Measurements from ENCODE around the gene SLC30A7. TPM values are rescaled to one million over a fixed set of nuclear protein-coding genes. Genes with fewer than 3 reads are reported as not detected.
"Not testable (repeated sequence)": the region's sequence is repeated elsewhere in the genome, so short reads cannot be mapped to it uniquely, and the experiment has no call there.

The SLC30A7 gene
- total and polyA plus RNA-seq, 4 donors: 8.6 to 27.0 (median 17.4) TPM

DNA sequence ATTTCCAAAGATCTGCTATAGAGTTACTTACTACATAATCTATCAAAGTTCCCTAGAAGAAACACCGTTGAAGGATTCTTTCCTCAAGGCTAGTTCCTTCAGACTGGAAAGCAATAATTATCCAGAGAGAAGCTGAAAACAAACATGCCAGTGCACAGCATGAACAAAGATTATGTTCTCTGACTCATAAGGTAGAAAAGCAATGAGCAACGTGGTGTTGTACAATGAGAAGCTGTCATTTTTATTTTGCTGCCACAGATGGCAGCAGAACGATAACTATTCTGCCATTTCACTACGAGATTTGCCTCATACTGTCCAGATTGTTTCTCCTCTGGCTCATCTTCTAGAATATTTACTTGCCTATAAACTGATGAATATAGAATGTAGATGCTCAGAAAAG lies 11.9 kb upstream of the SLC30A7 start:
- Histone ChIP-seq H3K9me3 (ENCODE audit: control insufficient read depth, insufficient read depth, low read length) (no peaks in the 10 kb centered on the region), H3K27ac (ENCODE audit: low read depth, low read length) (no peak overlapping the region), H3K27me3 (ENCODE audit: control insufficient read depth, insufficient read depth, low read length) (no peaks in the 10 kb centered on the region), H3K4me1 (ENCODE audit: control insufficient read depth, insufficient read depth, low read length) (no peaks in the 10 kb centered on the region), H3K36me3 (ENCODE audit: control insufficient read depth, insufficient read depth, low read length) (peaks cover 3% of the 10 kb centered on the region), H3K4me3 (ENCODE audit: low read depth, low read length) (no peak overlapping the region)
- WGBS (ENCODE audit: insufficient coverage): 83% methylated on average over 1 of the region's 4 CpGs
- DNase-seq (ENCODE audit: low read depth in 4 of 6, low spot score in 6 of 6): peak in 2 of 6 donors; percentile 29 to 63

DNA sequence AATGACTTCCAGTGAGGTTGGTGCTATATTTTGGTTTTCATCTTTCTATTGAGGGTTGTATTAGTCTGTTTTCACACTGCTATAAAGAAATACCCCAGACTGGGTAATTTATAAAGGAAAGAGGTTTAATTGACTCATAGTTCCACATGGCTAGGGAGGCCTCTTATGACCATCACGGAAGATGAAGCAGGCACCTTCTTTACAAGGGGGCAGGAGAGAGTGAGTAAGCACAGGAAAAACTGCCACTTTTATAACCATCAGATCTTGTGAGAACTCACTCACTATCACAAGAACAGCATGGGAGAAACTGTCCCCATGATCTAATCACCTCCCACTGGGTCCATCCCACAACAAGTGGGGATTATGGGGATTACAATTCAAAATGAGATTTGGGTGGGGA lies 6.9 kb upstream of the SLC30A7 start:
- not testable (repeated sequence) for H3K36me3 ChIP-seq (ENCODE audit: control insufficient read depth, insufficient read depth, low read length); H3K4me3 ChIP-seq (ENCODE audit: low read depth, low read length); H3K27ac ChIP-seq (ENCODE audit: low read depth, low read length); H3K4me1 ChIP-seq (ENCODE audit: control insufficient read depth, insufficient read depth, low read length); H3K27me3 ChIP-seq (ENCODE audit: control insufficient read depth, insufficient read depth, low read length); DNase-seq (ENCODE audit: low read depth in 4 of 6, low spot score in 6 of 6)
- WGBS (ENCODE audit: insufficient coverage): no CpG with 5 or more reads among the region's 1 CpG
- peaks cover 14% of the 10 kb centered on the region for H3K9me3 ChIP-seq (ENCODE audit: control insufficient read depth, insufficient read depth, low read length)

DNA sequence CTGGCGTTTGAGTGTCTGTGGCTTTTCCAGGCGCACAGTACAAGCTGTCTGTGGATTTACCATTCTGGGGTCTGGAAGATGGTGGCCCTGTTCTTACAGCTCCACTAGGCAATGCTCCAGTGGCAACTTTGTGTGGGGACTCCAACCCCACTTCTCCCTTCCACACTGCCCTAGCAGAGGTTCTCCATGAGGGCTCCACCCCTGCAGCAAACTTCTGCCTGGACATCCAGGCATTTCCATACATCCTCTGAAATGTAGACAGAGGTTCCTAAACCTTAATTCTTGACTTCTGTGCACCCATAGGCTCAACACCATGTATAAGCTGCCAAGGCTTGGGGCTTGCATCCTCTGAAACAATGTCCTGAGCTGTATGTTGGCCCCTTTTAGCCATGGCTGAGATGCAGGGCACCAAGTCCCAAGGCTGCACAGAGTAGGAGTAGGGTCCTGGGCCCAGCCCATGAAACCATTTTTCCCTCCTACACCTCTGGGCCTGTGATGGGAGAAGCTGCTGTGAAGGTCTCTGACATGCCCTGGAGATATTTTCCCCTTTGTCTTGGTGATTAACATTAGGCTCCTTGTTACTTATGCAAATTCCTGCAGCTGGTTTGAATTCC lies 5.9 kb upstream of the SLC30A7 start:
- H3K36me3 ChIP-seq (ENCODE audit: control insufficient read depth, insufficient read depth, low read length); H3K27me3 ChIP-seq (ENCODE audit: control insufficient read depth, insufficient read depth, low read length); H3K4me1 ChIP-seq (ENCODE audit: control insufficient read depth, insufficient read depth, low read length); H3K27ac ChIP-seq (ENCODE audit: low read depth, low read length); DNase-seq (ENCODE audit: low read depth in 4 of 6, low spot score in 6 of 6); H3K4me3 ChIP-seq (ENCODE audit: low read depth, low read length): not testable (repeated sequence)
- H3K9me3 ChIP-seq (ENCODE audit: control insufficient read depth, insufficient read depth, low read length): peaks cover 14% of the 10 kb centered on the region
- WGBS (ENCODE audit: insufficient coverage): no CpG with 5 or more reads among the region's 2 CpGs

DNA sequence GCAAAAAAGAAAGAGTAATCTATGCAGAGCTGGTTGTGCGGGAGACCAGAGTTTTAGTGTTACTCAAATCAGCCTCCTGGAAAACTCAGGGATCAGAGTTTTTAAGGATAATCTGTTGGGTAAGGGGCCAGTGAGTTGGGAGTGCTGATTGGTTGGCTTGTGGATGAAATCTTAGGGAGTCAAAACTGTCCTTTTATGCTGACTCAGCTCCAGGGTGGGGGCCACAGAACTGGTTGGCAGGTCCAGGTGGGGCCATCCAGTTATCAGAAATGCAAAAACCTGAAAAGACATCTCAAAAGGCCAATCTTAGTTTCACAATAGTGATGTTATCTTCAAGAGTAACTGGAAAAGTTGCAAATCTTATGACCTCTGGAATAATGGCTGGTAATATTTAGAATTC lies 4.5 kb upstream of the SLC30A7 start:
- Histone ChIP-seq H3K9me3 (ENCODE audit: control insufficient read depth, insufficient read depth, low read length) (peaks cover 14% of the 10 kb centered on the region), H3K27ac (ENCODE audit: low read depth, low read length) (no peak overlapping the region), H3K4me3 (ENCODE audit: low read depth, low read length) (no peak overlapping the region), H3K36me3 (ENCODE audit: control insufficient read depth, insufficient read depth, low read length) (peaks cover 3% of the 10 kb centered on the region), H3K27me3 (ENCODE audit: control insufficient read depth, insufficient read depth, low read length) (no peaks in the 10 kb centered on the region), H3K4me1 (ENCODE audit: control insufficient read depth, insufficient read depth, low read length) (no peaks in the 10 kb centered on the region)
- 100% methylated on average over 1 of the region's 1 CpG for WGBS (ENCODE audit: insufficient coverage)
- DNase-seq (ENCODE audit: low read depth in 4 of 6, low spot score in 6 of 6): no peak

DNA sequence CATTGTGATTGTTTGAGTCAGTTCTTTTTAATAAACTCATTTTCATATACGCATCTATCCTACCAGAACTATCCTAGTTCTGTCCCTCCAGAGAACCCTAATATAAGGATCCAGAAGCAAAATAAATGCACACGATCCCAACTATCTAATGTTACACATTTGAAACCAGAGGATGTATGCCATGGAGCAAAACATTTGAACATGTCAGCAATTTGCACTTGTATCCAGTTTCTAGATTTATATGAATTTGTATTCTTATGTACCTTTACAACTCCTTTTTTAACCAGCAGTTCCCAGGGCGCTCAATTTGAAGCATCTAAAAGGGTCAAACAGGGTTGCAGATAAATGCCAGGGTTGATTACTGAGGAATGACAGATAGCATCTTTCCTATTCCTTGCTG lies 3.3 kb upstream of the SLC30A7 start:
- no peak for DNase-seq (ENCODE audit: low read depth in 4 of 6, low spot score in 6 of 6)
- Histone ChIP-seq H3K4me3 (ENCODE audit: low read depth, low read length) (no peak overlapping the region), H3K36me3 (ENCODE audit: control insufficient read depth, insufficient read depth, low read length) (peaks cover 1% of the 10 kb centered on the region), H3K27me3 (ENCODE audit: control insufficient read depth, insufficient read depth, low read length) (no peaks in the 10 kb centered on the region), H3K9me3 (ENCODE audit: control insufficient read depth, insufficient read depth, low read length) (peaks cover 14% of the 10 kb centered on the region), H3K27ac (ENCODE audit: low read depth, low read length) (no peak overlapping the region), H3K4me1 (ENCODE audit: control insufficient read depth, insufficient read depth, low read length) (no peaks in the 10 kb centered on the region)
- WGBS (ENCODE audit: insufficient coverage): 100% methylated on average over 1 of the region's 3 CpGs

DNA sequence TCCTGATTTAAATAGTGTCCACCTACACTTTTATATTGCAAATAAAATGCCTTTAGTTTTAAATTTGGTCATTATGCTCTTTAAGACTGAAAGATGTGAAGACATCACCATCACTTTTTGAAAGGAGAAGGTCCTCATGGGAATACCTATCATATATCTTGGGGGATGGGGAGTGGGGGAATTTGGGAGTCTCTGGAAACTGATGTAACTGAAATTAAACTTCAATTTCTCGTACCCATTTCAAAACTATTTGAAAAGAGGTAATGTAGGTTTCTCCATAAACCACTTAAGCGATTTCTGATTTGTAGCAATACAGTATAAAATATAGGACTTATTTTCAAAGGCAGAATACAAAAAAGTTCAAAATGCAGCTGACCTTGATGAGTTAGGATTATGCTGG lies 2.2 kb upstream of the SLC30A7 start:
- no peaks in the 10 kb centered on the region for H3K4me1 ChIP-seq (ENCODE audit: control insufficient read depth, insufficient read depth, low read length)
- H3K27ac ChIP-seq (ENCODE audit: low read depth, low read length): no peak overlapping the region
- H3K4me3 ChIP-seq (ENCODE audit: low read depth, low read length): peak overlapping the region; percentile 97
- H3K36me3 ChIP-seq (ENCODE audit: control insufficient read depth, insufficient read depth, low read length): no peaks in the 10 kb centered on the region
- H3K27me3 ChIP-seq (ENCODE audit: control insufficient read depth, insufficient read depth, low read length): no peaks in the 10 kb centered on the region
- H3K9me3 ChIP-seq (ENCODE audit: control insufficient read depth, insufficient read depth, low read length): peaks cover 14% of the 10 kb centered on the region
- no peak for DNase-seq (ENCODE audit: low read depth in 4 of 6, low spot score in 6 of 6)
- no CpG with 5 or more reads among the region's 2 CpGs for WGBS (ENCODE audit: insufficient coverage)

DNA sequence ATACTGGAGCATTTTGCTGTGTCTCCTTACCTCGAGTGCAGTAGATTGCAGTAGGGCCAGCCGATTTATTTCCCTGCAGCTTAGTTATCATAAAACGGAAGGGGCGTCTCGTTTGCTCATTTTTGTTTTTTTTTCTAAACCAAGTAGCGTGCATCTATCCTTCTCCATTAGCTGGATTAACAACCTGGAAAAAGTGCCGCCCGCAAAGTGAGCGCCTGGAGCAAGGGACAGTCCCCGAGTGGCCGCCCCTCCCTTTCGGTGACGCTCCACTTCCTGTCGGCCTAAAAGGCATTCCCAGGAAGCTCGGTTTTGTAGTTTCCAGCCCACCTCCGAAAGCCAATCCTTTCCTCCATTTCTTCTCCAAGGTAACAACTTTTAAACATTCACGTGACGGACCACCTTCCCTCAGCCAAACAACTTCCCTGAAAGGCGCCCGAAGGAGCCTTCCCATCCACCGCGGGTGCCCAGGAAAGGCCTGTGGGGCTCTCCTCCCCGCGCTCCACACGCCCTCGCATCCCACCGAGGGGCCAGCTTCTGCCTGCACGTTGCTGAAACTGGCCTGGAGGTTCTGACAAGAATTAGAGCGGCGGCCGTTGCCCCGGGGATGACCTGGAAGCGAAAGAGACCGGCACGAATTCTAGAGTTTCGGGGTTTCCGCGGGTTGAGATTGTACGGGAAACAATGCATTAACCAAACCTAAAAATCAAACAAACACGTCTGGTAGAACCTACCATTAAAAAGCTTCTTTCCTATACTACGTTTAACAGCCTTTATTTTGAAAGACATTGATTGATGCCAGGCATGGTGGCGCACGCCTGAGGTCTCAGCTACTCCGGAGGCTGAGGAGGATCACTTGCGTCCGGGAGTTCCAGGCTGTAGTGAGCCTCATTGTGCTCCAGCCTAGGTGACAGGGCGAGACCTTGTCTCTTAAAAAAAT lies 1.0 kb upstream of the SLC30A7 start, which contains the start of gene EXTL2:
Gene EXTL2 (minus strand): TSS at position 240 of the 937 bp plus-strand sequence. CDS start 6,085 bp downstream, outside the sequence.
- H3K9me3 ChIP-seq (ENCODE audit: control insufficient read depth, insufficient read depth, low read length): peaks cover 10% of the 10 kb centered on the region
- peak within 1 kb of the TSS; percentile 98 for H3K27ac ChIP-seq (ENCODE audit: low read depth, low read length)
- H3K36me3 ChIP-seq (ENCODE audit: control insufficient read depth, insufficient read depth, low read length): peaks cover 3% of the 10 kb centered on the region
- H3K4me1 ChIP-seq (ENCODE audit: control insufficient read depth, insufficient read depth, low read length): no peaks in the 10 kb centered on the region
- H3K4me3 ChIP-seq (ENCODE audit: low read depth, low read length): peak within 1 kb of the TSS; percentile 97
- H3K27me3 ChIP-seq (ENCODE audit: control insufficient read depth, insufficient read depth, low read length): no peaks in the 10 kb centered on the region
- DNase-seq (ENCODE audit: low read depth in 4 of 6, low spot score in 6 of 6): peak; percentile 79 to 97 (median 88)
- 0% methylated on average over 47 of the region's 47 CpGs for WGBS (ENCODE audit: insufficient coverage)

DNA sequence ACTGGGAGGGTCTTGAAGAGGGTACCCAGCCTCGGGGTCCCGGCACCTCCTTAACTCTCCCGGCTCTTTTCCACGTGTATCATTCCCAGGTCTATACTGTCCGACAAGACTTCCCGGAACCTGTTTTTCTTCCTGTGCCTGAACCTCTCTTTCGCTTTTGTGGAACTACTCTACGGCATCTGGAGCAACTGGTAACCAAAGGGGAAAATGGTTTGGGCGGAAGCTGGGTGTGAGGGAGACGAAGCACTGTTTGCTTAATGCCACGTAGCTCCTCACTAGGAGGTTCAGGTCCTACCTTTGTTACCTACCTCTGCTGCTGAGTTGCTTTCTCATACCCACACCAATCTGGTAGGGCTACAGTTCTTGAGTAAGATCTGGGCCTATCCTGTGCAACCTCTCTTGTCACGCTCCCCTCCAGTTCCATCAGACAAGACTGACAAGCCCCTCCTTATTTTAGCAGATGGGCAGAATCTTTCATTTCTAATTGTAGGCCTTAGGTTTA lies 642 bp downstream of the SLC30A7 start:
- 0% methylated on average over 8 of the region's 12 CpGs for WGBS (ENCODE audit: insufficient coverage)
- H3K4me3 ChIP-seq (ENCODE audit: low read depth, low read length): peak overlapping the region; percentile 97
- H3K9me3 ChIP-seq (ENCODE audit: control insufficient read depth, insufficient read depth, low read length): no peaks in the 10 kb centered on the region
- H3K36me3 ChIP-seq (ENCODE audit: control insufficient read depth, insufficient read depth, low read length): peaks cover 6% of the 10 kb centered on the region
- DNase-seq (ENCODE audit: low read depth in 4 of 6, low spot score in 6 of 6): peak in 4 of 6 donors; percentile 4 to 44 (median 34)
- no peaks in the 10 kb centered on the region for H3K4me1 ChIP-seq (ENCODE audit: control insufficient read depth, insufficient read depth, low read length)
- peak overlapping the region; percentile 98 for H3K27ac ChIP-seq (ENCODE audit: low read depth, low read length)
- H3K27me3 ChIP-seq (ENCODE audit: control insufficient read depth, insufficient read depth, low read length): no peaks in the 10 kb centered on the region

DNA sequence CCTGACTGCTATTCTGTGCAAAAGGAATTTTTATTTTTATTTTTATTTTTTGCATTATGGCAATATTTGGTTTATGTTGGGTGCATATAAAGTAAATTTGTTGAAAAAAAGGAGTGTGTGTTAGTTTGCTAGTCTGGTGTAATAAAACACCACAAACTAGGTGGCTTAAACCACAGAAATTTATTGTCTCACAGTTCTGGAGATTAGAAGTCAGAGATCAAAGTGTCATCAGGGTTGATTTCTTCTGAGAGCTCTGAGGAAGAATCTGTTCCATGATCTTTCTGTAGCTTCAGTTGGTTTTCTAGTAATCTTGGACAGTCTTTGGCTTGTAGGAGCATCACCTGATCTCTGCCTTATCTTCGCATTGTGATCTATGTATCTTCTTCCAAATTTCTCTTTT lies 6.5 kb downstream of the SLC30A7 start:
- Histone ChIP-seq H3K4me1 (ENCODE audit: control insufficient read depth, insufficient read depth, low read length) (no peaks in the 10 kb centered on the region), H3K4me3 (ENCODE audit: low read depth, low read length) (no peak overlapping the region), H3K27ac (ENCODE audit: low read depth, low read length) (no peak overlapping the region), H3K36me3 (ENCODE audit: control insufficient read depth, insufficient read depth, low read length) (peaks cover 8% of the 10 kb centered on the region), H3K27me3 (ENCODE audit: control insufficient read depth, insufficient read depth, low read length) (no peaks in the 10 kb centered on the region), H3K9me3 (ENCODE audit: control insufficient read depth, insufficient read depth, low read length) (peaks cover 4% of the 10 kb centered on the region)
- WGBS (ENCODE audit: insufficient coverage): no CpG with 5 or more reads among the region's 1 CpG
- DNase-seq (ENCODE audit: low read depth in 4 of 6, low spot score in 6 of 6): no peak
